GM21526 (cell line): ENCODE results near the gene DOCK11.
A peak's percentile ranks its signal among the peaks of the same experiment; 100 is the strongest.

ENCODE experiments used
- ATAC-seq: cut with Tn5 transposase; IDR thresholded peaks from one replicate; pipeline ENCODE4 v1.9.1; 2021; ENCODE audit warnings: moderate library complexity; ENCODE audit not compliant: unreplicated experiment, low FRiP score

The DOCK11 gene

GRCh38 chrX:118621081-118621759 is 125.6 kb downstream of the DOCK11 start:
- ATAC-seq = no peak

GRCh38 chrX:118623062-118623461 is 127.4 kb downstream of the DOCK11 start:
- ATAC-seq = no peak

DNA sequence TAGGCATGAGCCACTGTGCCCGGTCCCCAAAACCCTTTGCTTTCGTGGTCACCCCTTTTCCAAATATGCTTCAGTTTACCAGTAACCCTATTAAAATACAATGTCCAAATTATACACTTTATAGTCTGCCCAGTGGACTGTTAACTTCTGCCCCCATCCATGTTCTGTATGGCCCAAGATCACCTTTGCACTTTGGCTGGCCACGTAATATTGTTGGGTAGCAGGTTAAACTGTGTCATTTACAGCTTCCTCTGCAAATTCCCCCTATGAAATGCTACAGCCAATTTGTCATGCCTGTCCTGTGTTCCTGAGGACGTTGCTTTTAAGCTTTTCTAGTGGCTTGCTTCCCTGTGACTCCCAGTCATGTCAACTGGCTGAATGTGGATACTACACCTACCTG is 130.7 kb downstream of the DOCK11 start:
- no peak for ATAC-seq

GRCh38 chrX:118627084-118627758 is 131.6 kb downstream of the DOCK11 start:
- no peak for ATAC-seq

GRCh38 chrX:118630848-118631247 is 135.2 kb downstream of the DOCK11 start:
- ATAC-seq = no peak

DNA sequence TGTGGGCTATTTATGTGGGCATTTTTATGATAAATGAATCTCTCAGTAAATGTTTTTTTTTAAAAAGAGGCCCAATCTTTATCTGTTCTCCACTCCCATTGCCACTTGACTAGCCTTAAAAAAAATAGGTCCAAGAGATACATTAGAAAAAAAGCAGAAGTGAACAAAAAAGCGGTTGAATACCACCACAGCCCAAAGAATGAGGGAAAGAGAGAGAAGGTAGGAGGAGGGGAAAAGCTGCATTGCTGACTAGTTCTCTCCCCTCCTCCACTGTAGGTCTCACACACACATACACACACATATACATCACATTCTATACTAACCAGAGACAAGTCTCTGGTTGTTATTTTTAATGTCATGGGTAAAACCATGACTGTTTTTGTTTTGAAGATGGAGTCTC is 136.0 kb downstream of the DOCK11 start:
- peak; percentile 49 for ATAC-seq

- ATAC-seq = no peak
Measured at GRCh38 chrX:118632862-118633261, 137.2 kb downstream of the DOCK11 start.

DNA sequence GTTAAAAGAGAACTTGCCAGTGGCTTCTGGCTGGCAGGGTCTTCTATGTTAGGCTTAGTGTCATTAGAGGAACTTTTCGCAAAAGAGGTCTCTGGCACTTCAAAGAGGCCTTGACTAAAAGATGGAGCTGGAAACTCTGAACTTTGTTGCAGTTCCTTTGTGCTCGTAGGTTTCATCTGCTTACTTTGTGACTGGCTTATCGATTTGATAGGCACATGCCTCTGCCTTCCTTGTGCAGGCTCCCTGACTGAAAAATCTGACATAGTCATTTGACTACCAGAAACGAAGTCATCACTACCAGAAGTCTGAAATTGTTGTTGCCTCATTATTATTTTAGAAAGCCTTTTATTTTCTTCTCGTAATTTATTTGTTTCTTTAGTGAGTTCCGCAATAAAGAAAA is 137.9 kb downstream of the DOCK11 start:
- ATAC-seq = no peak

- ATAC-seq = no peak
Measured at GRCh38 chrX:118634336-118634735, 138.7 kb downstream of the DOCK11 start.

DNA sequence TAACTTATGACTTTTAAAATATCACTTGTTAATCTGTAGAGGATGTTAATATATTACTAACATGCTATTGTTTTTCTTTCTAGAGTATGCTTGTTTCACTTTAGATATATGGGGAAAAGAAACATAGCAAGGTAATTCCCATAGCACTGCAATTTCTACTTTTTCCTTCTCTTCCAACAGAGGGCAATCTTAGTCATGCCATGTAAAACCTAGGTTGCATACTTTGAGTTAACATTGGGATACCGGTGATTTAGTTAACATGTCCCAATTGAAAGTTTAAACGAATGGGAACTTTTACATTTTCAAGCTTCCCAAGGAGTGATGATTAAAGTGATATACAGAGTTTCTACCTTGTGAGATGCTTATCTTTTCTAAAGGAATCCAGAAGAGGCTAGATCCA is 142.4 kb downstream of the DOCK11 start:
- no peak for ATAC-seq

GRCh38 chrX:118644378-118644777 is 148.8 kb downstream of the DOCK11 start:
- ATAC-seq = no peak

GRCh38 chrX:118652717-118653116 is 157.1 kb downstream of the DOCK11 start:
- no peak for ATAC-seq

DNA sequence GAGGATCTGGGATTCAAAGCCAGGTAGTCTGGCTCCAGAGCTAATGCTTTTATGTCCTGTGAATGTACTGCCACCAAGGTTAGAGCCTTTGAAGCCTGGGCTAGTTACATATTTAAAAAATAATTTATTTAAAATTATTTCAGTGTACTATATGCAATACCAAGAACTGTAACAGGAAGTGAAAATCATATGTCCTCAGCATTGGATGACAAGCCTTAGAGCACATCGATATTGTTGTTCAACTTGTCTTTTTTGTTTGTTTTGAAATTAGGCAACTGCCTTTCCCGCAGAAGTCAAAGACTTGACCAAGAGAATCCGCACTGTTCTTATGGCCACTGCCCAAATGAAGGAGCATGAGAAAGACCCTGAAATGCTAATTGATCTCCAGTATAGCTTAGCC is 158.7 kb downstream of the DOCK11 start:
- ATAC-seq = no peak

GRCh38 chrX:118655561-118656246 is 160.1 kb downstream of the DOCK11 start:
- no peak for ATAC-seq

GRCh38 chrX:118657413-118657812 is 161.8 kb downstream of the DOCK11 start:
- no peak for ATAC-seq

DNA sequence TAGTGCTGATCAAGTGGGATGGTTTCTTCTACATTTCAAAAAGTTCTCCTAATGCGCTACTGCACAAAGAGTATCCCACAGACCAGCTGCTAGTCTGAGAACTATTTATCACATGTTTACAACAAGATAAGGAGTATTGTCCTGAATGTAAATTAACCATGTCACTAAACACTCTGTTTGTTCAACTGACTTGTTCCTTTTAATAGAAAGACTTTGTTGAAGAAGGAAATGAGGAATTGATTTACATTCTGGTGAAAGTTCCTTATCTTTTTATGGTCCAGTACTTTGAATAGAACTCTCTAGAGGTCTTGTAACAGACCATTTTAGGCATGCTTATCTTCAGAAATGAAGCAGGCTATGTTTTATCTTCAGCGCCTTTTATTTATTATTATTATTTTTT is 164.5 kb downstream of the DOCK11 start:
- ATAC-seq = no peak

DNA sequence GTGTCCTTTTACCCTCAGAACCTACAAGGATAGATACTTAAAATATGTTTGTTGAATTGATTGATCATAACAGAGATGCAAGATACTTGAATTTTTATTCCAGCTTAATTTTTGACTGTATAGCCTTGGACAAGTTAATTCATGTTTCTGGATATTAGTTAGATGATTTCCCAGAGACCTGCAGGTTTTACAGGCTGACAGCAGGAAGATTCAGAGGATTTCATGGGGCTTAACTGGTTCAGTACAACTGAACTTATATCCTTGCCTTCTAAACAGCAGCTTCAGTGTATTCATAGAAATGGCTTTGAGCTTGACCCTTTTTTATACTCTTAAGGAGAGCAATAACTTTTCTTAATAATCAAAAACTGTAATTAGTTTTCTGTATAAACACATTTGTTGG is 169.6 kb downstream of the DOCK11 start:
- no peak for ATAC-seq

- no peak for ATAC-seq
Measured at GRCh38 chrX:118666521-118666920, 170.9 kb downstream of the DOCK11 start.

DNA sequence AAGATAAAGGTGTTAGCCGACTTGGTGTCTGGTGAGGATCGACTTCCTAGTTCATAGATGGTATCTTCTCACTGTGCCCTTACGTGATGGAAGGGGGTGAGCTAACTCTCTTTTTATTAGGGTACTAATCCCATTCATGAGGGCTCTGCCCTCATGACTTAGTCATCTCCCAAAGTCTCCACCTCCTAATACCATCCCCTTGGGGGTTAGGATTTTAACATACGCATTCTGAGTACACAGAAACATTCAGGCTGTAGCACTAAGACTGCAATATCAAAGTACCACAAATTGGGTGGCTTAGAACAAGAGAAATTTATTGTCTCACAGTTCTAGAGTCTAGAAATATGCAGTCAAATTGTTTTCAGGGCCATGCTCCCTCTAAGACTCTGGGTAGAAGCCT is 173.8 kb downstream of the DOCK11 start:
- no peak for ATAC-seq

DNA sequence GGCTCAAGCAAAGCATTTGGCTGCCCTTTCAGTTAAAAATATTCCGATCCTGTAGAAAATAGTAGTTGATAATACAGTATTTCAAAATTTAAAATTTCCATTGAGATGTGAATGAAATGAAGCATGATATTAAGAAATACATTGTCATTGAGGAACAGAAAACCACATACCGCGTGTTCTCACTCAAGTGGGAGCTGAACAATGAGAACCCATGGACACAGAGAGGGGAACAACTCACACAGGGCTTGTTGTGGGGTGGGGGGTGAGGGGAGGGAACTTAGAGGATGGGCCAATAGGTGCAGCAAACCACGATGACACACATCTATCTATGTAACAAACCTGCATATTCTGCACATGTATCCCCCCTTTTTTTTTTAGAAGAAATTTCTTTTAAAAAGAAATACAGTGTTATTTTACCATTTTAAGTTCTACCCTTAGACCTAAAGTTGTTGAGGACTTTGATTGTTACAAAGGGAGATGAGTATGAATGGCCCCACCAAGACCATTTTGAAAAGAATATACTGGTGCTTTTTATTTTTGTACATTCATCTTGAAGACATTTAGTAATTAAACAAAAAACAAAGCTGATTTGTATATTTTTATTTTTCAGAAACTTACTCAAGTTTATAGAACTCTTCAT is 179.8 kb downstream of the DOCK11 start:
- no peak for ATAC-seq

DNA sequence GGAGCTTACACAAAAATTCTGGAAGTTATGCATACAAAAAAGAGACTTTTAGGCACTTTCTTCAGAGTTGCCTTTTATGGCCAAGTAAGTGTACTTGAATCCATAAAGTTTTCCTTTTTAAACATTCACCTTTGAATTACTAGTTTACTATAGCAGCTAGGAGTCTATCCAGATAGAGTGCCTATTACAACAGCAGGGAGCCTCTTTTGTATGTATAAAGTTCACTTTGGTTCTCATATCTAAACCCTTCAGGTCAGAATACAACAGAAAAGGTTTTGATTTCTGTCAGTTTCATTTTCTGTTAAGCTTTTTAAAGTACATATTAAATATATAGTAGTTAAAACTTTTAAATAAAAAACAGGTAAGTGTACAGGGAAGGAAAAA is 180.3 kb downstream of the DOCK11 start:
- ATAC-seq = no peak
